Smooth muscle cell (in vitro differentiated cells): ENCODE measurements around the gene ZFAND2B. TPM values are rescaled to one million over a fixed set of nuclear protein-coding genes. Genes with fewer than 3 reads are reported as not detected.

Source experiments
- DNase-seq: peaks from one replicate; lab custom pipeline; 2025; ENCODE audit not compliant: unreplicated experiment; lab: John Stamatoyannopoulos, UW
- H2AFZ ChIP-seq: fragments of 200-600 bp; sonication (generic); 2 replicates; pipeline ENCODE4 v1.6.0; 2016; ENCODE audit warnings: antibody characterized with exemption, low read depth, mild to moderate bottlenecking
- H3F3A ChIP-seq: fragments of 200-600 bp; sonication (generic); 2 replicates; pipeline ENCODE4 v1.6.0; 2017; ENCODE audit warnings: antibody characterized with exemption, low read depth
- H3K27ac ChIP-seq: fragments of 200-600 bp; sonication (generic); 2 replicates; pipeline ENCODE4 v1.5.1; 2016; ENCODE audit warnings: low read depth, mild to moderate bottlenecking
- H3K27me3 ChIP-seq: fragments of 200-600 bp; sonication (generic); 2 replicates; pipeline ENCODE4 v1.6.1; 2016; ENCODE audit warnings: low read depth, mild to moderate bottlenecking
- H3K36me3 ChIP-seq: fragments of 200-600 bp; sonication (generic); 2 replicates; pipeline ENCODE4 v1.5.1; 2016; ENCODE audit warnings: low read depth
- H3K4me1 ChIP-seq: fragments of 200-600 bp; sonication (generic); 2 replicates; pipeline ENCODE4 v1.5.1; 2016; ENCODE audit warnings: low read depth
- H3K4me2 ChIP-seq: fragments of 200-600 bp; sonication (generic); 2 replicates; pipeline ENCODE4 v1.6.0; 2016; ENCODE audit warnings: mild to moderate bottlenecking
- H3K4me3 ChIP-seq: fragments of 200-600 bp; sonication (generic); 2 replicates; pipeline ENCODE4 v1.5.1; 2016; ENCODE audit warnings: mild to moderate bottlenecking
- H3K79me2 ChIP-seq: fragments of 200-600 bp; sonication (generic); 2 replicates; pipeline ENCODE4 v1.6.0; 2016; ENCODE audit warnings: low read depth, mild to moderate bottlenecking
- H3K9ac ChIP-seq: fragments of 200-600 bp; sonication (generic); 2 replicates; pipeline ENCODE4 v1.6.0; 2016; ENCODE audit warnings: low read depth
- H3K9me3 ChIP-seq: fragments of 200-600 bp; sonication (generic); replicated peaks from 2 replicates; pipeline ENCODE4 v1.5.1; 2016; ENCODE audit warnings: low read depth
- H4K20me1 ChIP-seq: fragments of 200-600 bp; sonication (generic); 2 replicates; pipeline ENCODE4 v1.6.0; 2016; ENCODE audit warnings: low read depth
- whole genome bisulfite sequencing: methylation state at CpG from one replicate; pipeline ENCODE4 v1.1.7; 2016; ENCODE audit warnings: low lambda C conversion rate; 5-methylcytosine and 5-hydroxymethylcytosine counted together
- polyA plus RNA-seq: library from polyadenylated mRNA; unstranded; fragments of >200 nt; fragmentation: Nextera tagmentation; extraction: Ambion mirVana; gene quantifications from 2 replicates; pipeline ENCODE4 v1.2.1, GENCODE V29; 2016
- total RNA-seq: library from RNA; depleted of rRNA; stranded (reverse); fragments of >200 nt; gene quantifications from 2 replicates; pipeline ENCODE4 v1.2.3, GENCODE V29; 2014
- TF ChIP-seq, protein P1 (sequence below): fragments of 200-600 bp; sonication (generic); IDR thresholded peaks from 2 replicates; pipeline ENCODE4 v1.5.1; 2017; ENCODE audit warnings: borderline replicate concordance, mild to moderate bottlenecking, antibody characterized with exemption; ENCODE audit not compliant: insufficient read depth, poor library complexity, severe bottlenecking

Gene ZFAND2B
- total and polyA plus RNA-seq, 2 experiments from 2014 or later = 19.1 to 48.3 TPM

DNA sequence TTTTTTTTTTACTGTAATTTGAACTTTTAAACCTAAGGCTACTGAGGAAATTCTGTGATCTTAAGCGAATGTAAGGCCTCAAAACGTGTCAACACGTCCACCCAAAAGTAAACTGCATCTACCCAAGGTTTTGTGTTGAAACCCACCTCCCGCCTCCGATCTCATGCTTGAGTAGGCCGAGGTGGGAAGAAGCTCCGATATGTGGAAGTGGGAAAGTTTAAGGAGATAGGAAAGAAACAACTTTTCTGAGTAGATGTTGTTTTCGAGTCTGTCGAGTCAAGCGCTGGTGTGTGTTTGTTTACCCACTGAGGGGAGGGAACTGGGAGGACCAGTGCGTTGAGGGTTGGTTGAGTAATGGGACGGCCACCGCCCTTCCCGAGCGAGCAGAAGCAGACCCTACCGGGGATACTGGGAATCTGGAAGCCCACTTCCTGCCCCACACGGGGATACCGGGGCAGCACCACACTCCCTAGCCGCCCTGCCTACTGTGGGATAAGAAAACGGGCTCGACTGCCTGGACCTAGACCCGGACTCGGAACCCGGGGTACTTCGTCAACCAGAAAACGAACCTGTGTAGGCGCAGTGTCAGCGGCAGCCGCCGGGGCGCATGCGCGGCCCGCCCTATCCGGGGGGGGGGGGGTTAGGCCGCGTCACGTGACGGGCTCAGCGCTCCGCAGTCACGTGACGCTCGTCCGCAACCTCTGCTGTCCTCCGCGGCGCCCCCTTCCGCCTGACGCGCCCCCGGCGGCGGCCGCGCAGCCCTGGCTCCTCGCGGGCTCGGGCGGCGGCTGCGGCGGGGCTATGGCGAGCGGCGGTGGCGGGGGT is 28.8 kb upstream of the ZFAND2B start, which contains the start of gene RETREG2:
Gene RETREG2 (plus strand): TSS at position 724 of the 825 bp plus-strand sequence. CDS start 78 bp downstream, at position 802.
- Histone ChIP-seq H3K4me2 (peak within 1 kb of the TSS; percentile 99), H3K79me2 (peaks cover 14% of the 10 kb centered on the region), H2AFZ (peak within 1 kb of the TSS; percentile 89), H3K27me3 (no peaks in the 10 kb centered on the region), H3K4me1 (peaks cover 4% of the 10 kb centered on the region), H4K20me1 (peaks cover 7% of the 10 kb centered on the region), H3K4me3 (peak within 1 kb of the TSS; percentile 74), H3K9me3 (no peaks in the 10 kb centered on the region), H3K36me3 (no peaks in the 10 kb centered on the region), H3F3A (no peaks in the 10 kb centered on the region), H3K9ac (peak within 1 kb of the TSS; percentile 78), H3K27ac (peak within 1 kb of the TSS; percentile 79)
- DNase-seq = peak; percentile 83
- WGBS = 2% methylated on average over 45 of the region's 67 CpGs
- TF ChIP-seq, protein P1, sequence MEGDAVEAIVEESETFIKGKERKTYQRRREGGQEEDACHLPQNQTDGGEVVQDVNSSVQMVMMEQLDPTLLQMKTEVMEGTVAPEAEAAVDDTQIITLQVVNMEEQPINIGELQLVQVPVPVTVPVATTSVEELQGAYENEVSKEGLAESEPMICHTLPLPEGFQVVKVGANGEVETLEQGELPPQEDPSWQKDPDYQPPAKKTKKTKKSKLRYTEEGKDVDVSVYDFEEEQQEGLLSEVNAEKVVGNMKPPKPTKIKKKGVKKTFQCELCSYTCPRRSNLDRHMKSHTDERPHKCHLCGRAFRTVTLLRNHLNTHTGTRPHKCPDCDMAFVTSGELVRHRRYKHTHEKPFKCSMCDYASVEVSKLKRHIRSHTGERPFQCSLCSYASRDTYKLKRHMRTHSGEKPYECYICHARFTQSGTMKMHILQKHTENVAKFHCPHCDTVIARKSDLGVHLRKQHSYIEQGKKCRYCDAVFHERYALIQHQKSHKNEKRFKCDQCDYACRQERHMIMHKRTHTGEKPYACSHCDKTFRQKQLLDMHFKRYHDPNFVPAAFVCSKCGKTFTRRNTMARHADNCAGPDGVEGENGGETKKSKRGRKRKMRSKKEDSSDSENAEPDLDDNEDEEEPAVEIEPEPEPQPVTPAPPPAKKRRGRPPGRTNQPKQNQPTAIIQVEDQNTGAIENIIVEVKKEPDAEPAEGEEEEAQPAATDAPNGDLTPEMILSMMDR = peak; percentile 27

DNA sequence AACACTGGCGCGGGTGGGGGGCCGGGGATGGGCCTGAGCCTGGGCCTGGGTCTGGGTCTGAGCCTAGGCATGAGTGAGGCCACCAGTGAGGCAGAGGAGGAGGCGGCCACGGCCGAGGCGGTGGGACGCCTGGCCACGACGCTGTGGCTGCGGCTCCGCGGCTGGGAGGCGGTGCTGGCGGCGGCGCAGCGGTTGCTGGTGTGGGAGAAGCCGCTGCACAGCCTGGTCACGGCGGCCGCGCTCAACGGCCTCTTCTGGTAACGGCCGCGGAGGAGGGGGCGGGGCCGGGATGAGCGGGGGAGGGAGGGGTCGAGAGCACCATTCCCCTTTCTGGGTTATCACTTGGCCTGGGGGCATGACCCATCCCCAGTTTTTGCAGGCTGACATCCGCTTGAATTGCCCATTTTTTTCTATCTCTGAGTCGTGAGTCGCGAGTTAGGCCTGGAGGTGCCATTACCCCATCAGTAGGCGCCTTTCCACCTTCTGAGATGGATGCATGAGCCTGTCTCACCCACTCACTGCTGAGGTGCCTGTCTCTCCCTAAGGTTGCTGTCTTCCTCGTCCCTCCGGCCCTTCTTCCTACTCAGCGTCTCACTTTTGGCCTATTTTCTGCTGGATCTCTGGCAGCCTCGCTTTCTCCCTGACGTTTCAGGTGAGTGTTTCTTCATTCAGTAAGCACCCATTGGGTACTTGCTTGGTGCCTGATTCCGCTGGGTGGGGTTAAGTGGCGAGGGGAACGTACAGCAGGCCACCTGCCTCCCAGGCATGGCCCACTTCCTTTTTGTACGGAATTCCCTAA is 28.0 kb upstream of the ZFAND2B start:
- Histone ChIP-seq H3K79me2 (peaks cover 14% of the 10 kb centered on the region), H3K9me3 (no peaks in the 10 kb centered on the region), H3K27ac (peak overlapping the region; percentile 79)

DNA sequence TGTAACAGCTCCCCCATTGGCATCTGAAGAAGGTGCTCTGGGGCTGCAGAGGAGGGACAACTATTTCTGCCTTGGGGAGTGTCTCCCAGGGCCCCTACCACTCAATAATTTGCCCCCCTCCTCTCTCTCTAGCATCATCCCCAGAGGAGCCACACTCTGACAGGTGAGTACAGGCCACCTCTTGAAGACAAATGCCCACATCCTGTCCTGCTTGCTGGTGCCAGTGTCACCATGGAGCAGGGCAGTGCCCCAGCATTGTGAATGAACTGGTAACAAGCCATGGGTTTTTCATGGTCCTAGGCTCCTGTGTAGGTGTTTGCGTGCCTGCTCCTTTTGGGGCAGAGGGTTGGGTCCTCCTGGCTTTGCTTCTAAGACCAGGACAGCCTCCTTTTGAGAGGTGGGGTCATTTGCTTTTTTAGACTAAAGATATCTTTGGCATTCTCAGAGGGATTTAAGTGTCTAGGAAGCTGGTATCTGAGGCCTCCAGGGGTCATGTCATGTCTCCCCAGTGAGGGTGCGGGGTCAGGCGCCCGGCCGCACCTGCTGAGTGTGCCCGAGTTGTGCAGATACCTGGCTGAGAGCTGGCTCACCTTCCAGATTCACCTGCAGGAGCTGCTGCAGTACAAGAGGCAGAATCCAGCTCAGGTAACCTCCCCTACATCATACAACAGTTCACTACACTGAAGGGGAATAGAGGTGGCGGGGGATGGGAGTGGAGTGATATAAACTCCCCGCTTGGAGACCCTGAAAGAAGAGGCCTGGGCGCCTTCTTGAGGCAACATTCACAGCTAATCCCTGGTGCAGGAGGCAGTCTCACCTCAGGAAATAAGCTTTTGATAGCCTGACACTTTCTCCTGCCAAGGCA is 26.7 kb upstream of the ZFAND2B start:
- Histone ChIP-seq H3K4me1 (peaks cover 4% of the 10 kb centered on the region), H3K79me2 (peaks cover 14% of the 10 kb centered on the region), H3K36me3 (no peaks in the 10 kb centered on the region), H3F3A (no peaks in the 10 kb centered on the region), H4K20me1 (peaks cover 7% of the 10 kb centered on the region), H3K9me3 (no peaks in the 10 kb centered on the region), H2AFZ (no peak overlapping the region), H3K27ac (no peak overlapping the region), H3K4me3 (no peak overlapping the region), H3K27me3 (no peaks in the 10 kb centered on the region), H3K4me2 (no peak overlapping the region), H3K9ac (no peak overlapping the region)
- WGBS = 96% methylated on average over 9 of the region's 9 CpGs
- TF ChIP-seq, protein P1 = no peak
- no peak for DNase-seq

More for the DNA sequence above, 28.0 kb upstream of the ZFAND2B start:
- Histone ChIP-seq H2AFZ (peak overlapping the region; percentile 73), H3K4me2 (peak overlapping the region; percentile 99), H3K4me1 (peaks cover 4% of the 10 kb centered on the region), H3K36me3 (no peaks in the 10 kb centered on the region), H3F3A (no peaks in the 10 kb centered on the region), H3K4me3 (peak overlapping the region; percentile 74), H4K20me1 (peaks cover 7% of the 10 kb centered on the region), H3K9ac (peak overlapping the region; percentile 41), H3K27me3 (no peaks in the 10 kb centered on the region)
- no peak for DNase-seq
- TF ChIP-seq, protein P1 = no peak
- 8% methylated on average over 28 of the region's 45 CpGs for WGBS
